ENCODE data around the gene PTPN9. TPM values are rescaled to one million over a fixed set of nuclear protein-coding genes. Genes with fewer than 3 reads are reported as not detected.

Gene PTPN9
- total RNA-seq, 1 experiment from 2014 or later: 42.2 TPM

- Histone ChIP-seq H3K27me3 (ENCODE audit: insufficient read depth, low read length) (no peaks in the 10 kb centered on the region), H3K18ac (ENCODE audit: insufficient read length, low read depth, low read length) (no peak overlapping the region), H3K4me1 (ENCODE audit: insufficient read depth, low read length) (no peaks in the 10 kb centered on the region), H3K23ac (ENCODE audit: insufficient read length, low read depth, low read length) (no peak overlapping the region), H3K27ac (ENCODE audit: insufficient read length, low read depth, low read length) (no peak overlapping the region), H4K8ac (replicated peaks; ENCODE audit: insufficient read length, low read depth, low read length) (no peak overlapping the region), H2AFZ (ENCODE audit: low read length) (no peak overlapping the region), H4K20me1 (ENCODE audit: control insufficient read depth, insufficient read depth, insufficient read length) (no peaks in the 10 kb centered on the region), H3K9ac (ENCODE audit: extremely low read depth, insufficient read length, low read length) (no peak overlapping the region), H2BK5ac (ENCODE audit: insufficient read length, low read length) (no peak overlapping the region), H4K91ac (ENCODE audit: insufficient read length, low read depth, low read length) (no peak overlapping the region), H2BK120ac (ENCODE audit: low read depth, low read length, poor library complexity, severe bottlenecking) (no peak overlapping the region), H3K14ac (ENCODE audit: insufficient read depth, low read length) (no peak overlapping the region), H3K79me1 (ENCODE audit: insufficient read depth, low read depth, low read length, poor library complexity, severe bottlenecking) (peaks cover 14% of the 10 kb centered on the region), H3K9me3 (ENCODE audit: control insufficient read depth, low read depth, low read length) (no peaks in the 10 kb centered on the region), H3T11ph (ENCODE audit: low read length) (no peak overlapping the region), H2AK5ac (ENCODE audit: insufficient read length, low read length) (no peak overlapping the region), H3K23me2 (ENCODE audit: insufficient read length, low read depth, low read length, poor library complexity, severe bottlenecking) (no peaks in the 10 kb centered on the region), H3K4me2 (ENCODE audit: insufficient read depth, insufficient read length, low read length) (no peak overlapping the region), H2BK20ac (ENCODE audit: low read depth, low read length, poor library complexity, severe bottlenecking) (no peak overlapping the region), H2BK12ac (ENCODE audit: insufficient read length, low read depth, low read length) (no peak overlapping the region), H3K79me2 (ENCODE audit: insufficient read depth, low read length) (peaks cover 11% of the 10 kb centered on the region; the same call in 1 of the 2 replicates), H3K56ac (ENCODE audit: insufficient read length, low read depth, low read length) (no peak overlapping the region), H4K5ac (ENCODE audit: insufficient read length, low read depth, low read length) (no peak overlapping the region), H3K4ac (ENCODE audit: low read depth, low read length) (no peak overlapping the region), H2BK15ac (ENCODE audit: low read depth, low read length) (no peak overlapping the region)
- peak overlapping the region in 1 of 3 experiments; percentile 16; a peak in 2 of 7 replicates for H3K27ac Mint-ChIP-seq
- H3K4me3 Mint-ChIP-seq: no peak overlapping the region
- no peaks in the 10 kb centered on the region; a peak in 1 of 4 replicates for H3K4me1 Mint-ChIP-seq
- H3K36me3 Mint-ChIP-seq (ENCODE audit: insufficient read depth in 1 of 3, low read depth in 3 of 3): peaks cover 0 to 4% (median 4%) of the 10 kb centered on the region in 3 experiments; a peak in 4 of 7 replicates
- DNase-seq: no peak
- no peak for TF ChIP-seq CTCF (conservative IDR thresholded peaks at IDR 0.05)
- H3K9me3 Mint-ChIP-seq: no peaks in the 10 kb centered on the region
- no peaks in the 10 kb centered on the region for H3K27me3 Mint-ChIP-seq (ENCODE audit: low read depth)
Measured at GRCh38 chr15:75553659-75554058, 25.5 kb downstream of the PTPN9 start.

Data from H9 (cell line).